GM23338 (cell line): ENCODE data around the gene NLRP14. TPM values are rescaled to one million over a fixed set of nuclear protein-coding genes. Genes with fewer than 3 reads are reported as not detected.

Source experiments
- ATAC-seq: fragments of 200-7000 bp; cut with Tn5 transposase; 3 replicates; pipeline ENCODE4 v1.9.1; 2020
- DNase-seq: peaks from one replicate; pipeline ENCODE4 v3.0.0-alpha.2; 2015; ENCODE audit warnings: low spot score
- H2AFZ ChIP-seq: fragments of 200-600 bp; sonication (generic); 2 replicates; pipeline ENCODE4 v1.8.0; 2016; ENCODE audit warnings: antibody characterized with exemption, mild to moderate bottlenecking, moderate library complexity
- H3F3A ChIP-seq: fragments of 200-600 bp; sonication (generic); replicated peaks from 2 replicates; pipeline ENCODE4 v1.8.0; 2017; ENCODE audit warnings: antibody characterized with exemption, mixed run types, low read depth
- H3K27ac ChIP-seq: fragments of 200-600 bp; sonication (generic); 2 replicates; pipeline ENCODE4 v1.6.1; 2016; ENCODE audit warnings: low read depth
- H3K27me3 ChIP-seq: fragments of 200-600 bp; sonication (generic); 2 replicates; pipeline ENCODE4 v1.8.0; 2016; ENCODE audit warnings: mild to moderate bottlenecking, mixed run types, moderate library complexity; ENCODE audit not compliant: insufficient read depth
- H3K36me3 ChIP-seq: fragments of 200-600 bp; sonication (generic); 2 replicates; pipeline ENCODE4 v1.8.0; 2016; ENCODE audit warnings: mild to moderate bottlenecking; ENCODE audit not compliant: insufficient read depth
- H3K4me1 ChIP-seq: fragments of 200-600 bp; sonication (generic); 2 replicates; pipeline ENCODE4 v1.8.0; 2016; ENCODE audit warnings: mild to moderate bottlenecking, moderate library complexity; ENCODE audit not compliant: insufficient read depth
- H3K4me2 ChIP-seq: fragments of 200-600 bp; sonication (generic); 2 replicates; pipeline ENCODE4 v1.7.1; 2017; ENCODE audit warnings: mixed run types
- H3K4me3 ChIP-seq: fragments of 200-600 bp; sonication (generic); 2 replicates; pipeline ENCODE4 v1.6.1; 2016; ENCODE audit warnings: mixed run types
- H3K79me2 ChIP-seq: fragments of 200-600 bp; sonication (generic); replicated peaks from 2 replicates; pipeline ENCODE4 v1.8.0; 2017; ENCODE audit warnings: mild to moderate bottlenecking; ENCODE audit not compliant: insufficient read depth
- H3K9me2 ChIP-seq: fragments of 200-600 bp; sonication (generic); 2 replicates; pipeline ENCODE4 v1.8.0; 2017; ENCODE audit not compliant: insufficient read depth
- H4K20me1 ChIP-seq: fragments of 200-600 bp; sonication (generic); replicated peaks from 2 replicates; pipeline ENCODE4 v1.8.0; 2017; ENCODE audit warnings: mild to moderate bottlenecking; ENCODE audit not compliant: insufficient read depth
- H3K27ac Mint-ChIP-seq: 2 replicates; pipeline ENCODE4 v1.8.0; 2020; ENCODE audit warnings: inconsistent platforms, mild to moderate bottlenecking, moderate library complexity, mixed read lengths
- H3K27me3 Mint-ChIP-seq: 3 replicates; pipeline ENCODE4 v1.8.0; 2022; ENCODE audit warnings: low read depth, mild to moderate bottlenecking, moderate library complexity, mixed read lengths, inconsistent platforms; ENCODE audit not compliant: insufficient read depth, poor library complexity
- H3K36me3 Mint-ChIP-seq: 3 replicates; pipeline ENCODE4 v1.8.0; 2021; ENCODE audit warnings: low read depth, mild to moderate bottlenecking, inconsistent platforms, moderate library complexity, mixed read lengths
- H3K4me1 Mint-ChIP-seq: 3 replicates; pipeline ENCODE4 v1.8.0; 2020; ENCODE audit warnings: mild to moderate bottlenecking, inconsistent platforms, mixed read lengths
- H3K4me3 Mint-ChIP-seq: 3 replicates; pipeline ENCODE4 v1.8.0; 2021; ENCODE audit warnings: moderate library complexity, mild to moderate bottlenecking, inconsistent platforms, mixed read lengths
- H3K9me3 Mint-ChIP-seq: 3 replicates; pipeline ENCODE4 v1.8.0; 2020; ENCODE audit warnings: moderate library complexity, mild to moderate bottlenecking, inconsistent platforms, mixed read lengths
- CTCF ChIP-seq, 2 experiments: fragments of 200-600 bp in 1 of 2; sonication (generic) in 1 of 2; conservative IDR thresholded peaks; 2 replicates each; pipeline versions ENCODE4 v1.5.1 to v1.6.1; 2016 to 2017; ENCODE audit warnings: antibody characterized with exemption in 2 of 2, low read depth in 2 of 2, mild to moderate bottlenecking in 2 of 2, moderate library complexity in 1 of 2
- ETS1 ChIP-seq: IDR thresholded peaks from 2 replicates; pipeline ENCODE4 v1.6.1; 2016; ENCODE audit warnings: antibody characterized with exemption
- EZH2phosphoT487 ChIP-seq: fragments of 200-600 bp; sonication (generic); IDR thresholded peaks from one replicate; pipeline ENCODE4 v1.8.1; 2018; ENCODE audit warnings: antibody characterized with exemption; ENCODE audit not compliant: unreplicated experiment
- JUNB ChIP-seq: IDR thresholded peaks from one replicate; pipeline ENCODE4 v1.6.1; 2016; ENCODE audit warnings: antibody characterized with exemption; ENCODE audit not compliant: unreplicated experiment
- NANOG ChIP-seq: IDR thresholded peaks from 2 replicates; pipeline ENCODE4 v1.6.1; 2016; ENCODE audit warnings: antibody characterized with exemption, borderline replicate concordance
- POLR2AphosphoS5 ChIP-seq: IDR thresholded peaks from 2 replicates; pipeline ENCODE4 v1.6.1; 2016; ENCODE audit warnings: antibody characterized with exemption, low read depth
- STAT1 ChIP-seq: IDR thresholded peaks from one replicate; pipeline ENCODE4 v1.6.1; 2016; ENCODE audit warnings: antibody characterized with exemption; ENCODE audit not compliant: unreplicated experiment
- ZNF114 ChIP-seq: fragments of 250-450 bp; sonication (Bioruptor Pico); IDR thresholded peaks from 2 replicates; pipeline ENCODE4 v1.5.0; 2020; ENCODE audit warnings: mild to moderate bottlenecking, moderate library complexity
- ZNF331 ChIP-seq: fragments of 250-450 bp; sonication (Bioruptor Pico); IDR thresholded peaks from 2 replicates; pipeline ENCODE4 v1.5.0; 2020; ENCODE audit warnings: low read depth, mild to moderate bottlenecking, moderate library complexity
- polyA plus RNA-seq: library from polyadenylated mRNA; unstranded; fragments of >200 nt; fragmentation: Nextera tagmentation; extraction: Ambion mirVana; gene quantifications from 2 replicates; pipeline ENCODE4 v1.2.1, GENCODE V29; 2016
- total RNA-seq: library from RNA; depleted of rRNA; stranded (reverse); fragments of >200 nt; shearing (Covaris generic); gene quantifications from 2 replicates; pipeline ENCODE4 v1.2.3, GENCODE V29; 2014
- TF ChIP-seq, protein P1 (sequence below): fragments of 250-450 bp; sonication (Bioruptor Pico); IDR thresholded peaks from 2 replicates; pipeline ENCODE4 v1.5.0; 2020; ENCODE audit warnings: mild to moderate bottlenecking, moderate library complexity

Gene NLRP14
- total and polyA plus RNA-seq, 2 experiments from 2014 or later = 0.10 TPM; not detected in 1

DNA sequence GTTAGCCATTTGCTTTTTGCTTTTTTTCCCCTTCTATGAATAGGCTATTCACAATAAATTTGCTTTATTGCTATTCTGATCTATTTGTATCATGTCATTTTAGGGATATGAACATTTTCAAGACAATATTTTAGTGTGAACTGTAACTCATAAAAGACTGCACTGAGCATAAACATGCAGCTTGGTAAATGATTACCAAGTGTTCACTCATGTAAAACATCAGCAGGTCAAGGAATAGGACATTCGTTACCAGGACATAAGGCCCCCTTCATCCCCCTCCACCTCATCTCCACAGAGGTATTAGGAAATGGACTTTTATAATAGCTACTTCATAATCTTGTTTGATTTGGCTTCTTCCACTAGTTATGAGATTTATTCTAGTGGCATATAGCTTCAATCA is 12.4 kb downstream of the NLRP14 start:
- Histone ChIP-seq H4K20me1 (no peaks in the 10 kb centered on the region), H3K4me1 (no peaks in the 10 kb centered on the region), H3F3A (no peaks in the 10 kb centered on the region), H3K27me3 (no peaks in the 10 kb centered on the region), H3K4me2 (no peak overlapping the region), H3K36me3 (no peaks in the 10 kb centered on the region), H3K9me2 (no peaks in the 10 kb centered on the region), H3K4me3 (no peak overlapping the region), H2AFZ (no peak overlapping the region), H3K27ac (no peak overlapping the region), H3K79me2 (no peaks in the 10 kb centered on the region)
- H3K4me1 Mint-ChIP-seq = no peaks in the 10 kb centered on the region
- H3K36me3 Mint-ChIP-seq = no peaks in the 10 kb centered on the region
- H3K4me3 Mint-ChIP-seq = no peak overlapping the region
- no peak for DNase-seq
- H3K27ac Mint-ChIP-seq = no peak overlapping the region
- no peaks in the 10 kb centered on the region for H3K9me3 Mint-ChIP-seq
- no peak for TF ChIP-seq ZNF114 (CRISPR knock-in tag)
- TF ChIP-seq ZNF331 (CRISPR knock-in tag) = no peak
- no peak for TF ChIP-seq ETS1
- no peak for TF ChIP-seq EZH2phosphoT487
- no peaks in the 10 kb centered on the region for H3K27me3 Mint-ChIP-seq
- ATAC-seq = no peak

- no peak for DNase-seq
- Histone ChIP-seq H3K79me2 (no peaks in the 10 kb centered on the region), H3K36me3 (no peaks in the 10 kb centered on the region), H4K20me1 (no peaks in the 10 kb centered on the region), H3K4me3 (no peak overlapping the region), H3K4me2 (no peak overlapping the region), H3K27me3 (no peaks in the 10 kb centered on the region), H2AFZ (no peak overlapping the region), H3K9me2 (no peaks in the 10 kb centered on the region), H3K27ac (no peak overlapping the region), H3F3A (no peaks in the 10 kb centered on the region), H3K4me1 (no peaks in the 10 kb centered on the region)
- Mint-ChIP-seq H3K27me3 (no peaks in the 10 kb centered on the region), H3K4me1 (no peaks in the 10 kb centered on the region), H3K4me3 (no peak overlapping the region), H3K9me3 (no peaks in the 10 kb centered on the region), H3K27ac (no peak overlapping the region), H3K36me3 (no peaks in the 10 kb centered on the region)
- no peak for ATAC-seq
- TF ChIP-seq STAT1 (no peak), ETS1 (no peak), ZNF331 (CRISPR knock-in tag) (no peak), NANOG (no peak), POLR2AphosphoS5 (no peak), CTCF (conservative IDR thresholded peaks at IDR 0.05; ENCODE audit: low read depth in 2 of 2) (no peak), JUNB (no peak), ZNF114 (CRISPR knock-in tag) (no peak)
- TF ChIP-seq, protein P1, sequence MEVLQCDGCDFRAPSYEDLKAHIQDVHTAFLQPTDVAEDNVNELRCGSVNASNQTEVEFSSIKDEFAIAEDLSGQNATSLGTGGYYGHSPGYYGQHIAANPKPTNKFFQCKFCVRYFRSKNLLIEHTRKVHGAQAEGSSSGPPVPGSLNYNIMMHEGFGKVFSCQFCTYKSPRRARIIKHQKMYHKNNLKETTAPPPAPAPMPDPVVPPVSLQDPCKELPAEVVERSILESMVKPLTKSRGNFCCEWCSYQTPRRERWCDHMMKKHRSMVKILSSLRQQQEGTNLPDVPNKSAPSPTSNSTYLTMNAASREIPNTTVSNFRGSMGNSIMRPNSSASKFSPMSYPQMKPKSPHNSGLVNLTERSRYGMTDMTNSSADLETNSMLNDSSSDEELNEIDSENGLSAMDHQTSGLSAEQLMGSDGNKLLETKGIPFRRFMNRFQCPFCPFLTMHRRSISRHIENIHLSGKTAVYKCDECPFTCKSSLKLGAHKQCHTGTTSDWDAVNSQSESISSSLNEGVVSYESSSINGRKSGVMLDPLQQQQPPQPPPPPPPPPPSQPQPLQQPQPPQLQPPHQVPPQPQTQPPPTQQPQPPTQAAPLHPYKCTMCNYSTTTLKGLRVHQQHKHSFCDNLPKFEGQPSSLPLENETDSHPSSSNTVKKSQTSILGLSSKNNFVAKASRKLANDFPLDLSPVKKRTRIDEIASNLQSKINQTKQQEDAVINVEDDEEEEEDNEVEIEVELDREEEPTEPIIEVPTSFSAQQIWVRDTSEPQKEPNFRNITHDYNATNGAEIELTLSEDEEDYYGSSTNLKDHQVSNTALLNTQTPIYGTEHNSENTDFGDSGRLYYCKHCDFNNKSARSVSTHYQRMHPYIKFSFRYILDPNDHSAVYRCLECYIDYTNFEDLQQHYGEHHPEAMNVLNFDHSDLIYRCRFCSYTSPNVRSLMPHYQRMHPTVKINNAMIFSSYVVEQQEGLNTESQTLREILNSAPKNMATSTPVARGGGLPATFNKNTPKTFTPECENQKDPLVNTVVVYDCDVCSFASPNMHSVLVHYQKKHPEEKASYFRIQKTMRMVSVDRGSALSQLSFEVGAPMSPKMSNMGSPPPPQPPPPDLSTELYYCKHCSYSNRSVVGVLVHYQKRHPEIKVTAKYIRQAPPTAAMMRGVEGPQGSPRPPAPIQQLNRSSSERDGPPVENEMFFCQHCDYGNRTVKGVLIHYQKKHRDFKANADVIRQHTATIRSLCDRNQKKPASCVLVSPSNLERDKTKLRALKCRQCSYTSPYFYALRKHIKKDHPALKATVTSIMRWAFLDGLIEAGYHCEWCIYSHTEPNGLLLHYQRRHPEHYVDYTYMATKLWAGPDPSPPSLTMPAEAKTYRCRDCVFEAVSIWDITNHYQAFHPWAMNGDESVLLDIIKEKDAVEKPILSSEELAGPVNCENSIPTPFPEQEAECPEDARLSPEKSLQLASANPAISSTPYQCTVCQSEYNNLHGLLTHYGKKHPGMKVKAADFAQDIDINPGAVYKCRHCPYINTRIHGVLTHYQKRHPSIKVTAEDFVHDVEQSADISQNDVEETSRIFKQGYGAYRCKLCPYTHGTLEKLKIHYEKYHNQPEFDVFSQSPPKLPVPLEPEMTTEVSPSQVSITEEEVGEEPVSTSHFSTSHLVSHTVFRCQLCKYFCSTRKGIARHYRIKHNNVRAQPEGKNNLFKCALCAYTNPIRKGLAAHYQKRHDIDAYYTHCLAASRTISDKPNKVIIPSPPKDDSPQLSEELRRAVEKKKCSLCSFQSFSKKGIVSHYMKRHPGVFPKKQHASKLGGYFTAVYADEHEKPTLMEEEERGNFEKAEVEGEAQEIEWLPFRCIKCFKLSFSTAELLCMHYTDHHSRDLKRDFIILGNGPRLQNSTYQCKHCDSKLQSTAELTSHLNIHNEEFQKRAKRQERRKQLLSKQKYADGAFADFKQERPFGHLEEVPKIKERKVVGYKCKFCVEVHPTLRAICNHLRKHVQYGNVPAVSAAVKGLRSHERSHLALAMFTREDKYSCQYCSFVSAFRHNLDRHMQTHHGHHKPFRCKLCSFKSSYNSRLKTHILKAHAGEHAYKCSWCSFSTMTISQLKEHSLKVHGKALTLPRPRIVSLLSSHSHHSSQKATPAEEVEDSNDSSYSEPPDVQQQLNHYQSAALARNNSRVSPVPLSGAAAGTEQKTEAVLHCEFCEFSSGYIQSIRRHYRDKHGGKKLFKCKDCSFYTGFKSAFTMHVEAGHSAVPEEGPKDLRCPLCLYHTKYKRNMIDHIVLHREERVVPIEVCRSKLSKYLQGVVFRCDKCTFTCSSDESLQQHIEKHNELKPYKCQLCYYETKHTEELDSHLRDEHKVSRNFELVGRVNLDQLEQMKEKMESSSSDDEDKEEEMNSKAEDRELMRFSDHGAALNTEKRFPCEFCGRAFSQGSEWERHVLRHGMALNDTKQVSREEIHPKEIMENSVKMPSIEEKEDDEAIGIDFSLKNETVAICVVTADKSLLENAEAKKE (CRISPR knock-in tag) = no peak
Measured at GRCh38 chr11:7034019-7034418, 13.7 kb downstream of the NLRP14 start.
